GM21526 (cell line): Measurements from ENCODE around the gene ERP44.
"Not testable (repeated sequence)": the region's sequence is repeated elsewhere in the genome, so short reads cannot be mapped to it uniquely, and the experiment has no call there.

Experiments used
- ATAC-seq: cut with Tn5 transposase; IDR thresholded peaks from one replicate; pipeline ENCODE4 v1.9.1; 2021; ENCODE audit warnings: moderate library complexity; ENCODE audit not compliant: unreplicated experiment, low FRiP score

The ERP44 gene

DNA sequence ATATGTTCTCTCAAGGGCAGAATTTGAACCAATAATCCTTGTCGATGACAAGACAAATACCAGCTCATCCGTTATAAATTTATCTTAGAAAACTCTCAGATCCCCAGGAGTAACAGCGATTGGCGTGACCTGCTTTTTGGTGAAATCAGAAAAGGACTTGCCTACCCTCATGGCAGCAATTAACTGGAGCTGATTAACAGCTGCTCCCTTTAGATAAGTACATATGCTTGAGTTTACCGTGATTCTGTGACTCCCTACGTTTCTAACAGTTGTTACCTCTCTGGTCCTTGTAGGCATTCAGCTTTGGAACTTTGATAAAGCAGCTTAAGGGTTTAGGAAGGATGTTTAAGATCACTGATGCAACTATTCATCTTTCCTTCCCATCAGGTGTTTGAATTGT lies 2.8 kb upstream of the ERP44 start:
- no peak for ATAC-seq

DNA sequence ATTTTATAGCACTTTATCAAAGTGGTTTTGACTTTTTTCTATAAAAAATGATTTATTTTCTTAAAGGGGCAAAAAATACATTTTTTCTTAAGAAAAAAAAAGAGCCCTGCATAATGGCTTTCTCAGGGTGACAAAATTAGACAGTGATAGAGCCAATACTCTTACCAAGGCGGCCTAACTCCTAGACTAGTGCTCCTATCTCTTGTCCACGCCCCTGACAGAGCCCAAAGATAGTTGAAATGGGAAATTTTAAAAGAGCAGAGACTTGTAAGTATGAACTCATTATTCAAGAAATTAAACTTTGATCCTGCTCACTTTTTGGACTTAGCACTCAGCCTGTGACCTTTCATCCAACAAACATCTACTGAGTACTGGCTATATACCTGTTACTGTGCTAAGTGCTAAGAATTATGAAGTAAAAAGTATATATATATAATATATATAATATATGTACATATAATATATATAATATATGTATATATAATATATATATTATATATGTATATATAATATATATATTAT lies 1.4 kb upstream of the ERP44 start:
- no peak for ATAC-seq

DNA sequence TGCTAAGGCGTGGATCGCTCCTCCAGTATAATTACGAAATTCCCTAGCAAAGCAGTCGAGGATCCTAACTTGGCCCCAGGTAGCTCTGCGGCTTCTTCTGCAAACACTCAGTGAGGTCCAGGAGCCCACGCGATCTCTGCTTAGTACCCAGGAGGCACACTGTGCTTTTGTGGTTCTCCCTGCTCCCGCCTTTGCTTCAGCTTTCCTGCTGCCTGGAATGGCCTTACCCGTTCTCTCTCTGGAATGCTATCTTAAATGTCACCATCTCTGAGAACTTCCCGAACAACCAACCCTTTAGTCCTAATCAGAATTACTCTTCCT lies 882 bp upstream of the ERP44 start:
- ATAC-seq, result peak; percentile 5

DNA sequence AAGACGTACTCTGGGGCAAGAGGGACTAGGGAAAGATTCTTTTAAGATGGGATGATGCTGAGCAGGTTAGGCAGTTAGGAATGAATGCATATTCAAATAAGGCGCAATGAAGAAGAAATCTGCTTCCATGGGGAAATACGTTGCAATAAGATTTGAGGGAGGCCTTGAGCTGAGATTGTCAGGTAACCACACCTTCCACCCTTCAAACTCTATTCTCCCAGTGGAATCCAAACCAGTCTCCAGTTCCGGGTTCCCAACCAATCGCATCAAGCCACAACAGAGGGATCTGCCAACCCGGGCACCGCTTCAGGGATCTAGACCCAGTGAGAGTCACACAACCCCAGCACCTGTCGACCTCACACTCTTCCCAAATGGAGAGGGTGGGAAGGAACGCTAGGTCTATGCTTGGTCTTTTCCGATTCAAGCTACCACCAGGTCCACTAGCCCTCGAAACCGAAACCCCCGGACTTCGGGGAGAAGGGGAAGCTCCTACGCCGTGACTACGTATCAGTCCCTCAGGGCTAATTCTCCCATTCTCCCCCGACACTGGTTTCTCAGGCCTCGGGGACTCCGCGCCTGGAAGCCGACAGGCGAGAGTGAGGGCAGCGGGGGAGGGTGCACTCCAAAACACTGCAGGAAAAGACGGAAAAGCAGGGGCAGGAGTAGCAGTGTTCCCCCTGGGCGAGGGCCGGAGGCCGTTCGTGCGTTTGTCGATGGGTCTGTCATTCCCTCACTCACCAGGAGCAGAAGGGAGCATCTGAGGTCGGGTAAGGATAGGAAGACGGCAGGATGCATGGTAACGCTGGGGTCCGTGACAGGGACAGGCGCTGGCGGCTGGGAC lies 534 bp downstream of the ERP44 start:
- ATAC-seq, result peak; percentile 16

DNA sequence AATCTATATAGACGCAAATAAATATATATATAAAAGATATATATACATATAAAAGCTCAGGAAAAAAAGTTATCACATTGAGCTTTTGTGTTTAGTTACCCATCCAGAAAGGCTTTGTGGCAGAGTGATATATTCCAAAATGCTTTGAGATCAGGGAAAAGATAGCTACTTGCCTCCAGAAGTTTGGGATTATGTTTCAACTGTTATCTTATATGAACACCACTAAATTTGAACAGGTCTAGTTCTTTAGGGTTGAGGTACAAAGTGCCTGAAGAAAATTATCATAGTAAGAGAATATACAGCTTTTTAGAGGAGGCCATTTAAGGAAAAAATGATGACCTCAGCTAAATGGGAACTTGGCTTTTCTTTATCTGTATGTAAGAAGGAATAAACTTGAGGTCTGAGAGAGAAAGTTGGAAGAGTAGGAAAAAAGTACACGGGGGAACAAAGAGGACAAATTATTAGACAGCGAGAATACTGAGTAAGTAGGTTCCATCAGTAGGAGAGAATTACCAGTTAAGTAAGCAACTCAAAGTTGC lies 2.4 kb downstream of the ERP44 start:
- ATAC-seq, result no peak

DNA sequence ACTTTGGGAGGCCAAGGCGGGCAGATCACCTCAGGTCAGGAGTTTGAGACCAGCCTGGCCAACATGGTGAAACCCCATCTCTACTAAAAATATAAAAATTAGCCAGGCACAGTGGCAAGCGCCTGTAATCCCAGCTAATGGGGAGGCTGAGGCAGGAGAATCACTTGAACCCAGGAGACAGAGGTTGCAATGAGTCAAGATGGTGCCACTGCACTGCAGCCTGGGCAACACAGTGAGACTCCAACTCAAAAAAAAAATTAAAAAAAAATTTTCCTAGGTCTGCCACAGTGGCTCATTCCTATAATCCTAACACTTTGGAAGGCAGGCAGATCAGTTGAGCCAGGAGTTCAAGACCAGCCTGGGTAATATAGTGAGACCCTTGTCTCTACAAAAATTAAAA lies 4.4 kb downstream of the ERP44 start:
- ATAC-seq, result not testable (repeated sequence)

DNA sequence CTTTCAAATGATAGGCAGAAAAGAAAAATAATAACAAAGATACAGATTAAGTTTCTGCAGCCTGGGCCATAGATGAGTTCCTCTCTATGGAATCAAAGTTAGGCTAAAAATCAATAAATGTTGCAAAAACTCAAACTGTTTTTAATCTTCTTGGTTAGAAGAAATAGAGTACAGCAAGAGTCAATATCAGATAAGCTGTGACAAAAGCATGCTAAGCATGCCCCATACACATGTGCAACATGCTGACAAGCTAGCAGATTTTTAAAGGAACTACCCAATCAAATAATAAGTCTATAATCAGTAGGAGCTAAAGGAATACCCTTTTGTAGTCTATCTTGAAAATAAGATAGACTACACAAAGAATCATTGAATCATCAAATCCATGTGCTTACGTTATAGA lies 6.7 kb downstream of the ERP44 start:
- ATAC-seq, result no peak

DNA sequence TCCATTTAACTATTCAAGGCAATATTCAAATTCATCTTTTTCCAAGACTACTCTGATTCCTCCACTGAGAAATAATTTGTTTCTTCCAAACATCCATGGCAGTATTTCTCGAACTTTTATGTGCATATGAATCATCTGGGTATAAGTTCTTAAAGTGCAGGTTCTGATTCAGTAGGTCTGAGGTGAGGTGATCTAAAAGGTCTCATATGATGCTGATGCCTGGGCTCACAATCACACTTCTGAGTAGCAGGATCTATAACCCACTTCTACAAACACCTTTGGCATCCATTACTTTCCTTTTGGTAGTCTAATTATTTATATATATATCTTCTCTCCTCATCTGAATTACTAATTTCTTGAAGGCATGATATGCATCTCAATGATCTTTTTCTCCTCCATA lies 7.2 kb downstream of the ERP44 start:
- ATAC-seq, result no peak

DNA sequence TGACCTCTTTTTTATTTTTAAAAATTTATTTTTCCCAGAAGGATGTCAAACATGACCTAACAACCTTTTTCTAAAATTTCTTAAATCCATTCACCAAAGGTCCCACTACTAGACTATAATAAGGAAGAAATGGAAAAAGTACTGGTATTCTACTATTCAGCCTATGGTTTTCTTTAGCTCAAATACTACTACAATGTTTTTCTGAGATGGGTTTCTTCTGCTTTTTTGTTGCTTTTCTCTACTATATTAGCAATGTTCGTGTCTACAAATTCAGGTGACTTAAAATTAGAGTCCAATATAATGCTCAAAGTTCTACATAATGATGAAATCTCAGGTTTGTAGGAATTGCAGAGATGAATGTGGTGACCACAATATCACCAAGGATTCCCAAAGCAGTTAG lies 7.9 kb downstream of the ERP44 start:
- ATAC-seq, result no peak

DNA sequence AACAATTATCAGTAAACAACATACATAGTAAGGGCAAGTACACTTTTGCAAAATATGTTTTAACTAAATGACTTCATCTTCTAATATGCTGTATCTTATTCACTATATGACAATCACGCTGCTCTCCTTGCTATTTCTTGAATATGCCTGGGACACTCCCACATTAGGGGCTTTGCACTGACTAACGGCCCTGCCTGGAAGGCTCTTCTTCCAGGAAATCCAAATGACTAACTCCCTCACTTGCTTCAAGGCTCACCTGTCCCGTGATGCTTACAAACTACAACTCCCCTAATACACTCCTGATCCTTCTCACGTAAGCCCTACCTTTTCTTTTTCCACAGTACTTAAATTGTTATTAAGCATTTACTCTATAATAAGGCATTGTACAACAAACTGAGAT lies 10.6 kb downstream of the ERP44 start:
- no peak for ATAC-seq

DNA sequence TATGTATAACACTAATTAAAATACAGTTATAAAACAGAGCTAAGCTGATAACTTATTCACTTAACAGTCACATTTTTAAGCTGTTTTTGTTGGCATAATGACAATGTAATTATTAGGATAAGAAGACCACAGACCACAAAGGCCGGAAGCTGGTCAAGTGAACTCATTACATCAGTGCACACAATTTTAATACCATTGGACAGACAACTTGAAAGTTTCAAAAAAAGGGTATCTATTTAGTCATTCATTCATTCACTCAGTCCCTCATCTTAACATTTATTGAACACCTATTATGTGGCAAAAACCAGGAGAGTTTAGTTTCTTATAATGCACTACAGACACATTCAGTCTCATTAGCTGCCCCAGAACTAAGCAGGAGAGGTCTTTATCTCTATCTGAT lies 11.6 kb downstream of the ERP44 start:
- no peak for ATAC-seq

DNA sequence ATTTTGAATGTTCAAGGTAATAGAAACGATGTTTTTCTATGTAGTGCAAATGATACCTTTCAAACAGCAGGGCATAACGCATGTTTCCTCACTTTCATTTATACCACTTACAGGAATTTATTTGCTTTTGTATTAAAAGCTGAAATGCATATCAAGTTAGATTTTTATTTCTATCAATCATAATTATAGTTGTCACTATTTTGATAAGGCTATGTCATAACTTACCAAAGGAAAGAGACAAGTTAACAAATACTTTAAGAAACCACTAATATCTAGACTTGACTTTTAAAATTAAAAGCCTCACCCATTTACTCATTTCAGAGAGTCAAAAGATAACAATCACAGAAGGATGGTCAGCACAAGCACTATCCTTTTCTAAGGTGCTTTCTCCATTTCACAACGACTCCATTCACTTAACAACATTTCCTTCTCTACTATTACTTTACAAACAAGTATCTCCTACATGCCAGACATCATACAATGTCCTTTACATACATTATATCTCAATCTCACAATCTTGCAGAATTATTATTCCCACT lies 12.6 kb downstream of the ERP44 start:
- no peak for ATAC-seq

DNA sequence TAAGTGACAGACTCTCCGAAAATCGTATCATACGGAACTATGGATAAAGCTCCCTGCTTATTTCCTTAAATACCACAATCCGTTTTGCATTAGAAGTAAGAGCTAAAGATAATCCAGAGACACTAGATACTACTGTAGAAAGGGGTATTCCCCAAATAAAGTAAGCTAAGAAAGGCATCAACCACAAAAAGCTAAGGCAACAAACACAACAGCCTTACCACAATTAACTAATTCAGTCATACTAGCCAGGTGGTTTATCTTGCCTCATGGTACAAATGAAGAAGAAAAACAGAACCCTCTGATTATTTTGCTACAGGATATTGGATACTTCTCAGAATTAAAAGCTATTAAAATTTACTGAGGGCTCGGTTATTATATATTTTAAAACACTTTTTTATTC lies 14.1 kb downstream of the ERP44 start:
- ATAC-seq, result peak; percentile 80

DNA sequence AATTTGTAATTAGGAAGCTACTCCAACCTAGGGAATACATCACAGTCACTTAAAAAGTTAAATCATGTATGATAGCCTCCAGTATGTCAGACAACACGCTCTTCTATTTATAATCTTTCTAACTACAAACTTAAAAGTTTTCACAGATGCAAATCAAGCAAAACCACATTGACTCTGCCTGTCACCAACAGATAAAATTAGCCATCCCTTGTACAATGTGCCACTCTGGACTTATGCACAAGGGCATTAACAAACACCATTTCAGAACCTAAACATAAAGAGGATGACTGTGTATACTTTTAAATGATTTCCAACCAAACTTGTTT lies 14.7 kb downstream of the ERP44 start:
- peak; percentile 40 for ATAC-seq

DNA sequence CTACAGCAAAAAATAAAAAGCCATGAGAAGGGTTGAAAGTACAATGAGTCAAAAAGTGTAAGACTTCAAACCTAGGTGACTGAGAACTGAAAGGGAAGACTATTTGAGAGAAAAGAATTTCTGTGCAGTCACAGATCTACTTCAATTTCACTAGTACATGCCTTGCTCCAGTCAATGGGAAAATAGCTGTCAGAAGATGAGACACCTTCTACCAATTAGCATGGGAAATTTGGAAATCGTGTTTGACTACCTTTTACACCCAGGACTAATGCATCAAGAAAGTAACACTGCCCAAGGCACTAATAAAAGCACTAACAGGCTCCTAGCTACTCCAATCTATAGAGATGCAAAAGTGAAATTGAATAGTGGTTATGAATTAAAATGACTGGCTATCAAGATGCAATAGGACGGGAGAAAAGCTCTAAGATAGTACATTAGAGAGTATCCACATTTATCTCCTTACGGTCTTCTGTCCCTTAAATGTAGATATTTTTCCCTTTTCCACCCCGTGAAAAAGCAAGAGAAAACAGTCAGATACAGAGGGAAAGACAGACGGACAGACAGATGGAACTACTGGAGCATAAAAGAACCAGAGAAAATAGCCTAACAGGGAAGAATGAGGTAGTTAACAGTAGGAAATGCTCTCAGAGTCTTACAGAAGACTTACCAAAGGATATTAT lies 15.2 kb downstream of the ERP44 start:
- peak; percentile 36 for ATAC-seq

DNA sequence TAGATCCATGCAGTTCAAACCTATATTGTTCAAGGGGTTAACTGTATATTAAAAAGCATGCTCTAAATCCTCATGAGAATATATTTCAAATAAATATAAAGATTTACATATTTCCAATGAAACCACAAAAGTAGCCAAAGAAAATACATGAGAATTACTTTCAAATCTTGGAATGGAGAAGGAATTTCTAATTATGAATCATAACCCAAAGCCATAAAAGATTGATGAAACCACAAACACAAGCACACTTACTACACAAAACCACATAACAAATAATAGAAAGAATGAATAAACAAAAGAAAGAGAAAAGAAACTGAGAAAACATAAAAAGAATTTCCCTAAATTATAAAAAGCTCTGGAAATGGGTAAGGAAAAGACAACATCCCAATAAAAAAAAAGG lies 16.0 kb downstream of the ERP44 start:
- no peak for ATAC-seq

DNA sequence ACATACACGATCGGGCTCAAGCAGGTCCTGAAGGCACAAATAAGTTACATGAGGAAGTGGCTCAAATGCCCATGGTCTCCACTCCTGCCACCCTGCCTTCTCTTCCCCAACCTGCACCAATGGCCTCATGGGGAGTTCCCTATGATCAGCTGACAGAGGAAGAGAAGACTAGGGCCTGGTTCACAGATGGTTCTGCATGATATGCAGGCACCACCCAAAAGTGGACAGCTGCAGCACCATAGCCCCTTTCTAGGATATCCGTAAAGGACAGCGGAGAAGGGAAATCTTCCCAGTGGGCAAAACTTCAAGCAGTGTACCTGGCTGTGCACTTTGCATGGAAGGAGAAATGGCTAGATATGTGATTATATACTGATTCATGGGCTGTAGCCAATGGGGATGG lies 22.5 kb downstream of the ERP44 start:
- ATAC-seq, result not testable (repeated sequence)

DNA sequence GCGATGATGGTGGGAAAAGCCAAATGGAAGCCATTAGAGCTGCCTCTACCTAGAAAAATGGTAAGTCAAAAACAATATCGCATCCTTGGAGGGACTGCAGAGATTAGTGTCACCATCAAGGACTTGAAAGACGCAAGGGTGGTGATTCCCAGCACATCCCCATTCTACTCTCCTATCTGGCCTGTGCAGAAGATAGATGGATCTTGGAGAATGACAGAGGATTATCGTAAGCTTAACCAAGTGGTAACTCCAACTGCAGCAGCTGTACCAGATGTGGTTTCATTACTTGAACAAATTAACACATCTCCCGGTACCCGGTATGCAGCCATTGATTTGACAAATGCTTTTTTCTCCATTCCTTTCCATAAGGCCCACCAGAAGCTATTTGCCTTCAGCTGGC lies 23.8 kb downstream of the ERP44 start:
- no peak for ATAC-seq

DNA sequence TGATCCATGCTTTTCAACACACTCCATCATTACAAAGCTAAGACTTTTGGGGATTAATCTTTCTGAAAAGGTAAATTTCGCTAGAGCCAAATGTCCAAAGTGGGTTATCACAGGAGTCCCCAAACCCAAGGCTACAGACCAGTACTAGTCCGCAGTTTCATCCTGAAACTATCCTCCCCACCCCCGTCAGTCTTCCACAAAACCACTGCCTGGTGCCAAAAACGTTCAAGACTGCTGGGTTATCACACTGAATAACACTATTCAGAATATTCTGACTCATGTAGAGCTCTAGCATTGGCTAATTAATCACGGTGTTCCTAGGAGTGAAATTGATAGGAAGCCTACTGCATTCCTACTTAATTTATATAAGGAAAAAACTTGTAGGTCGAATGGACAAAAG lies 24.7 kb downstream of the ERP44 start:
- no peak for ATAC-seq

DNA sequence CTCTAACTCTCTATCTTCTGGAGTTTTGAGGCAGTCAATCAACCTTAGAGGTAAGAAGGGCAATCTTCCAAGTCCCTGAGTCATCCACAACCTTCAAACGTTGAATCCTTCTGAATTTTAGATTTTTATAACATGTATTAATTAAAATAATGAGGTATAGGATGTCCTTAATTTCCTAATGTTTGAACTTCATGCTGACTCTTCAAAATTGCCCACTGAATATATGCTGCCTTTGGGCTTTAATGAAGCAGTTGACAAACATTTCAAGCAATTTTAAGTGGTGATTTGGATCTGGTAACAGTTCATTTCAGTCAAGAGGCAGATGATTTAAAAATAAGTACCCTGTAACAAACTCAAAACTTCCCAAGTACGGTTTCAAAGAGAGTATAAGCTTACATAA lies 26.0 kb downstream of the ERP44 start:
- ATAC-seq, result no peak

DNA sequence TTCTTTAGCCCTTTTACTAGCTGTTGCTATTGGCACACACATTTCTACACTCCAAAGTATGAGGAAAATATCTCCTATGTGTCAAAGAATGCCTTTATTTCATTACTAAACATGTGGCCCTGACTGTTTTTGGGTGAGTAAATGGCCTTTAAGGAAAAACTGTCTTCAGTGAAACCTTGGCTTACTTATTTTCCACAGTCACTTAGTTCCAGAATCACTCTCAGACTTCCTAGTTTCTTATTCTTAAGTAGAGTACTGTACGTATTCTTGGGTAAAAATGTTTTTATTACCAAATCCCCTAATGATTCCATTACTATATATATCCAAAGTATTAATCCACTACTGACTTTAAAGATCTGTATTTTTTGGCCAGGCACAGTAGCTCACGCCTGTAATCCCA lies 27.5 kb downstream of the ERP44 start:
- ATAC-seq, result no peak
